Sigmoid colon (tissue), 7 donors: ENCODE results near the gene RAB3C. TPM values are rescaled to one million over a fixed set of nuclear protein-coding genes. Genes with fewer than 3 reads are reported as not detected.
"Not testable (repeated sequence)": the region's sequence is repeated elsewhere in the genome, so short reads cannot be mapped to it uniquely, and the experiment has no call there.

Source experiments
- DNase-seq: peaks from one replicate; pipeline ENCODE4 v3.0.0-alpha.2; 2019
- H3K27ac ChIP-seq, 4 donors: fragments of 200-600 bp; sonication (generic); one replicate each; pipeline ENCODE4 v1.5.1; 2016 to 2019; ENCODE audit warnings: mild to moderate bottlenecking in 1 of 4
- H3K27me3 ChIP-seq, 3 donors: fragments of 200-600 bp; sonication (generic); one replicate each; pipeline ENCODE4 v1.5.1; 2019; ENCODE audit warnings: mild to moderate bottlenecking in 1 of 3
- H3K36me3 ChIP-seq, 4 donors: fragments of 200-600 bp; sonication (generic); one replicate each; pipeline ENCODE4 v1.5.1; 2016 to 2019
- H3K4me1 ChIP-seq, 4 donors: fragments of 200-600 bp; sonication (generic); one replicate each; pipeline ENCODE4 v1.5.1; 2017 to 2019
- H3K4me3 ChIP-seq, 4 donors: fragments of 200-600 bp; sonication (generic); one replicate each; pipeline ENCODE4 v1.5.1; 2017 to 2019; ENCODE audit warnings: mild to moderate bottlenecking in 2 of 4, moderate library complexity in 1 of 4
- H3K9me3 ChIP-seq, 4 donors: fragments of 200-600 bp in 3 of 4; sonication (generic) in 3 of 4; one replicate each; pipeline versions ENCODE4 v1.5.1 to v1.6.1; 2013 to 2019
- CTCF ChIP-seq, 4 experiments: fragments of 450-650 bp in 3 of 4; fragments of 200-600 bp in 1 of 4; IDR thresholded peaks; one replicate each; pipeline ENCODE4 v1.5.1; 2016 to 2019; ENCODE audit warnings: antibody characterized with exemption in 4 of 4, mild to moderate bottlenecking in 3 of 4, moderate library complexity in 2 of 4
- EP300 ChIP-seq, 4 donors: sonication (generic); formaldehyde crosslinking; IDR thresholded peaks; one replicate each; pipeline ENCODE4 v1.6.1; 2017; ENCODE audit warnings: antibody characterized with exemption in 4 of 4
- POLR2A ChIP-seq, 2 donors: fragments of 450-650 bp; IDR thresholded peaks; one replicate each; pipeline ENCODE4 v1.6.1; 2016; ENCODE audit warnings: antibody characterized with exemption in 2 of 2, mild to moderate bottlenecking in 2 of 2, moderate library complexity in 2 of 2
- POLR2AphosphoS5 ChIP-seq, 4 donors: sonication (generic); formaldehyde crosslinking; IDR thresholded peaks; one replicate each; pipeline ENCODE4 v1.6.1; 2017; ENCODE audit warnings: antibody characterized with exemption in 4 of 4
- WGBS, 2 donors: extraction: QIAGEN DNeasy Blood & Tissue Kit; methylation state at CpG; one replicate each; pipeline ENCODE4 v1.1.7; 2013; 5-methylcytosine and 5-hydroxymethylcytosine counted together
- intact Hi-C: fragments of 100-400 bp; cut with DNase I; formaldehyde crosslinking; loops from one replicate; pipeline ENCODE4 v1.15.1; 2023
- polyA plus RNA-seq, 3 donors: library from polyadenylated mRNA; stranded (reverse); fragments of 200-250 nt; gene quantifications; one replicate each; pipeline ENCODE4 v1.2.3, GENCODE V29; 2013
- total RNA-seq, 4 donors: library from RNA; depleted of rRNA; stranded (reverse); fragments of >200 nt; gene quantifications; one replicate each; pipeline ENCODE4 v1.1.0, GENCODE V29; 2016
- donor health status: healthy with polysubstance abuse.
- donor health status: Bipolar disorder and iron deficiency.
- donor health status: healthy.

RAB3C gene
- total RNA-seq = 10 to 100 TPM in 1 of 4 donors, 1 to 10 TPM in 3; 1.9 to 17.6 (median 4.8) TPM
- 1 to 10 TPM in 1 of 3 donors, under 1 TPM in 1, not detected in 1; under 0.01 to 1.5 TPM for polyA plus RNA-seq

GRCh38 chr5:58582803-58583491 lies at the start of gene RAB3C:
TSS of gene RAB3C (plus strand) at chr5:58583075. CDS start at chr5:58583209, 134 bp downstream.
- Histone ChIP-seq H3K4me1 (peaks cover 0 to 14% (median 12%) of the 10 kb centered on the region in 4 donors), H3K4me3 (peak within 1 kb of the TSS; percentile 15 to 49 (median 41)), H3K9me3 (no peaks in the 10 kb centered on the region), H3K27me3 (peaks cover 0 to 44% (median 12%) of the 10 kb centered on the region in 3 donors), H3K36me3 (no peaks in the 10 kb centered on the region), H3K27ac (no peak within 1 kb of the TSS)
- DNase-seq = peak; percentile 77
- 1 to 2% methylated on average over 43 of the region's 43 CpGs for WGBS, 2 donors
- intact Hi-C loops = no loop called here
- TF ChIP-seq CTCF (IDR thresholded peaks at IDR 0.05) = no peak
- TF ChIP-seq POLR2AphosphoS5 (IDR thresholded peaks at IDR 0.05) = peak in 1 of 4 donors; percentile 36
- TF ChIP-seq POLR2A (IDR thresholded peaks at IDR 0.05) = no peak

GRCh38 chr5:58541935-58542334 lies 40.9 kb upstream of the RAB3C start:
- H3K4me3 ChIP-seq, H3K4me1 ChIP-seq, H3K27me3 ChIP-seq, H3K9me3 ChIP-seq, intact Hi-C loops, H3K36me3 ChIP-seq, DNase-seq, H3K27ac ChIP-seq: not testable (repeated sequence)
- whole genome bisulfite sequencing, 2 donors = 90 to 92% methylated on average over 9 of the region's 9 CpGs

GRCh38 chr5:58542709-58543108 lies 40.2 kb upstream of the RAB3C start:
- Histone ChIP-seq H3K36me3 (no peaks in the 10 kb centered on the region), H3K4me1 (no peaks in the 10 kb centered on the region), H3K27ac (no peak overlapping the region), H3K4me3 (no peak overlapping the region), H3K9me3 (no peaks in the 10 kb centered on the region), H3K27me3 (no peaks in the 10 kb centered on the region)
- DNase-seq = no peak
- intact Hi-C loops = no loop called here
- WGBS, 2 donors = 89 to 90% methylated on average over 1 of the region's 1 CpG
- no peak for TF ChIP-seq CTCF (IDR thresholded peaks at IDR 0.05)
- no peak for TF ChIP-seq EP300 (IDR thresholded peaks at IDR 0.05)
- TF ChIP-seq POLR2A (IDR thresholded peaks at IDR 0.05) = no peak
- TF ChIP-seq POLR2AphosphoS5 (IDR thresholded peaks at IDR 0.05) = no peak

- Histone ChIP-seq H3K36me3 (no peaks in the 10 kb centered on the region), H3K27ac (no peak overlapping the region), H3K4me3 (no peak overlapping the region), H3K27me3 (no peaks in the 10 kb centered on the region), H3K4me1 (no peaks in the 10 kb centered on the region), H3K9me3 (no peaks in the 10 kb centered on the region)
- intact Hi-C loops = no loop called here
- WGBS, 2 donors = 92% methylated on average over 2 of the region's 2 CpGs
- no peak for DNase-seq
- TF ChIP-seq POLR2A (IDR thresholded peaks at IDR 0.05) (no peak), CTCF (IDR thresholded peaks at IDR 0.05) (no peak), POLR2AphosphoS5 (IDR thresholded peaks at IDR 0.05) (no peak), EP300 (IDR thresholded peaks at IDR 0.05) (no peak)
Measured at GRCh38 chr5:58543723-58544122, 39.2 kb upstream of the RAB3C start.

- H3K4me3 ChIP-seq = no peak overlapping the region
- intact Hi-C loops = no loop called here
- H3K27me3 ChIP-seq = no peaks in the 10 kb centered on the region
- WGBS, 2 donors = 35 to 49% methylated on average over 1 of the region's 1 CpG
- no peaks in the 10 kb centered on the region for H3K4me1 ChIP-seq
- TF ChIP-seq POLR2AphosphoS5 (IDR thresholded peaks at IDR 0.05) = no peak
- no peak for TF ChIP-seq EP300 (IDR thresholded peaks at IDR 0.05)
- TF ChIP-seq POLR2A (IDR thresholded peaks at IDR 0.05) = no peak
- TF ChIP-seq CTCF (IDR thresholded peaks at IDR 0.05) = no peak
- H3K9me3 ChIP-seq = no peaks in the 10 kb centered on the region
- H3K27ac ChIP-seq = no peak overlapping the region
- H3K36me3 ChIP-seq = no peaks in the 10 kb centered on the region
- DNase-seq = no peak
Measured at GRCh38 chr5:58544195-58544594, 38.7 kb upstream of the RAB3C start.
